ENCODE data around the gene DNAJC2. TPM values are rescaled to one million over a fixed set of nuclear protein-coding genes. Genes with fewer than 3 reads are reported as not detected.

DNAJC2 gene
- total RNA-seq, 1 experiment from 2014 or later: 71.6 TPM

DNA sequence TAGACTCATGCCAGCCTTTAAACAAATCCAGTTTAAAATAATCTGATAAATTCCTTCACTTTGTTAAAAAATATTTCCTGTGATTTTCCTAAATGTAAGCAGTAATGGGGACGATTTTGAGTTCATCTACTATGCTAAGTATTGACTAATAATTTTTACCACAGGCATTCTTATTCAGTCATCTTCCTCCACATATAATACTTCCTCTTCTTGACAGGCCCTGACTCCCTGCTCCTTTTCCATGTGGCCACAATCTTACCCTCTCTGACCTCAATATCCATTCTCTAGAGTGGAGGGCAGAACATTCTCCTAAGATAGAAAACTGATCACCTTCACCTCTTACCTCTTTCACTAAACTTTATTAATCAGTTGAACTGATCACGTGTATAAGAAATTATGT is 7.8 kb downstream of the DNAJC2 start:
- intact Hi-C loops (cut with micrococcal nuclease; ENCODE audit: unreplicated experiment): no loop called here
- Histone ChIP-seq H3K27me3 (replicated peaks; ENCODE audit: control insufficient read depth, insufficient read depth, low read length) (no peaks in the 10 kb centered on the region), H3K4me3 (ENCODE audit: low read depth, low read length) (no peak overlapping the region), H3K9me3 (no peaks in the 10 kb centered on the region), H3K36me3 (ENCODE audit: control insufficient read depth, insufficient read depth, low read length) (no peaks in the 10 kb centered on the region; the same call in none of the 2 replicates), H3K4me1 (no peaks in the 10 kb centered on the region)
- TF ChIP-seq, protein P1, sequence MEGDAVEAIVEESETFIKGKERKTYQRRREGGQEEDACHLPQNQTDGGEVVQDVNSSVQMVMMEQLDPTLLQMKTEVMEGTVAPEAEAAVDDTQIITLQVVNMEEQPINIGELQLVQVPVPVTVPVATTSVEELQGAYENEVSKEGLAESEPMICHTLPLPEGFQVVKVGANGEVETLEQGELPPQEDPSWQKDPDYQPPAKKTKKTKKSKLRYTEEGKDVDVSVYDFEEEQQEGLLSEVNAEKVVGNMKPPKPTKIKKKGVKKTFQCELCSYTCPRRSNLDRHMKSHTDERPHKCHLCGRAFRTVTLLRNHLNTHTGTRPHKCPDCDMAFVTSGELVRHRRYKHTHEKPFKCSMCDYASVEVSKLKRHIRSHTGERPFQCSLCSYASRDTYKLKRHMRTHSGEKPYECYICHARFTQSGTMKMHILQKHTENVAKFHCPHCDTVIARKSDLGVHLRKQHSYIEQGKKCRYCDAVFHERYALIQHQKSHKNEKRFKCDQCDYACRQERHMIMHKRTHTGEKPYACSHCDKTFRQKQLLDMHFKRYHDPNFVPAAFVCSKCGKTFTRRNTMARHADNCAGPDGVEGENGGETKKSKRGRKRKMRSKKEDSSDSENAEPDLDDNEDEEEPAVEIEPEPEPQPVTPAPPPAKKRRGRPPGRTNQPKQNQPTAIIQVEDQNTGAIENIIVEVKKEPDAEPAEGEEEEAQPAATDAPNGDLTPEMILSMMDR (IDR thresholded peaks at IDR 0.05; ENCODE audit: insufficient read depth in 1 of 2, low read depth in 1 of 2, low read length in 1 of 2, severe bottlenecking in 1 of 2, unreplicated experiment in 1 of 2): no peak
- peaks cover 72% of the 10 kb centered on the region for H3K36me3 Mint-ChIP-seq (ENCODE audit: insufficient read depth, unreplicated experiment)
- no peak overlapping the region for H3K4me3 Mint-ChIP-seq (ENCODE audit: unreplicated experiment)
- no peak for DNase-seq
- H3K9me3 Mint-ChIP-seq (ENCODE audit: unreplicated experiment): no peaks in the 10 kb centered on the region
- ChIA-PET CTCF (no interaction called here), POLR2A (no interaction called here)
- no peaks in the 10 kb centered on the region for H3K27me3 Mint-ChIP-seq (ENCODE audit: insufficient read depth, unreplicated experiment)
- no peaks in the 10 kb centered on the region for H3K4me1 Mint-ChIP-seq (ENCODE audit: low read depth, unreplicated experiment)
- no peak overlapping the region for H3K27ac Mint-ChIP-seq (ENCODE audit: unreplicated experiment)
- no TSS peak for BruUV-seq (replicated peaks)

DNA sequence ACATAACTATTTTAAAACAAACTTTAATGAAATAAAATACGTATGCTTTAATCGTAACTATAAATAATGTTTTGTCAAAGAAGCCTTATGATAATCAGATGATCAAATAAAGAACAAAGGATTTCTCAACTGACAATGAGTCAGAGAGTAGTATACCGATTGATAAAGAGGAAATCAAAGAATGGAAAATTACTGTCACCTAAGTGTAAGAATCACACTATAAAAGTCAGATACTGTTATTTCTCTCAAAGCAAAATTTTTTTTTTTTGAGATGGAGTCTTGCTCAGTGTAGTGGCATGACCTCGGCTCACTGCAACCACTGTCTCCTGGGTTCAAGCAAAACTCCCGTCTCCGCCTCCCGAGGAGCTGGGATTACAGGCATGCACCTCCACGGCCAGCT is 18.8 kb downstream of the DNAJC2 start:
- CTCF ChIA-PET: no interaction called here
- POLR2A ChIA-PET: no interaction called here
- Mint-ChIP-seq H3K4me1 (ENCODE audit: low read depth, unreplicated experiment) (no peaks in the 10 kb centered on the region), H3K9me3 (ENCODE audit: unreplicated experiment) (no peaks in the 10 kb centered on the region), H3K27ac (ENCODE audit: unreplicated experiment) (no peak overlapping the region), H3K36me3 (ENCODE audit: insufficient read depth, unreplicated experiment) (peaks cover 72% of the 10 kb centered on the region), H3K4me3 (ENCODE audit: unreplicated experiment) (no peak overlapping the region), H3K27me3 (ENCODE audit: insufficient read depth, unreplicated experiment) (no peaks in the 10 kb centered on the region)
- Histone ChIP-seq H3K4me3 (ENCODE audit: low read depth, low read length) (no peak overlapping the region), H3K36me3 (ENCODE audit: control insufficient read depth, insufficient read depth, low read length) (peaks cover 3% of the 10 kb centered on the region), H3K27me3 (replicated peaks; ENCODE audit: control insufficient read depth, insufficient read depth, low read length) (no peaks in the 10 kb centered on the region), H3K9me3 (no peaks in the 10 kb centered on the region), H3K4me1 (no peaks in the 10 kb centered on the region)
- TF ChIP-seq, protein P1 (IDR thresholded peaks at IDR 0.05; ENCODE audit: insufficient read depth in 1 of 2, low read depth in 1 of 2, low read length in 1 of 2, severe bottlenecking in 1 of 2, unreplicated experiment in 1 of 2): no peak
- DNase-seq: no peak
- intact Hi-C loops (cut with micrococcal nuclease; ENCODE audit: unreplicated experiment): no loop called here
- BruUV-seq (replicated peaks): no TSS peak

DNA sequence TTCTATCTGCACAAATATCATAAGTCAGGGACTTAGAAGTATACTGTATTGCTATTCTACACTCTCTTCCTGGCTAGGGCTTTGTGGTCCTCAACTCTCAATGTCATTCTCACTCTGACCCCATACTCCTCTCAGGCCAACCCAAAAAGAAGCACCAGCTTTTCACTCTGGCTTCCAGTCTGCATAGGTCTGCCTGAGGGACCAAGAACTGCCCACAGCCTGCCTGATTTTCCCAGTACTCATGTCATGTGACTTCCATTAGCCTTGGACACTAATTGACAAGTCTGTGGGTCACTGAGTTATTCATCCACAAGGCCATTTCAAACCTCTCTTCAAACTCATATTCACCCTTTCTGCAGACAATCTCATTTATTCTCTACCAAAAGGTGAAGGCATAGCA is 27.6 kb downstream of the DNAJC2 start:
- ChIA-PET POLR2A (no interaction called here), CTCF (no interaction called here)
- BruUV-seq (replicated peaks): no TSS peak
- no peaks in the 10 kb centered on the region for H3K9me3 ChIP-seq
- Mint-ChIP-seq H3K36me3 (ENCODE audit: insufficient read depth, unreplicated experiment) (peaks cover 94% of the 10 kb centered on the region), H3K4me1 (ENCODE audit: low read depth, unreplicated experiment) (no peaks in the 10 kb centered on the region), H3K4me3 (ENCODE audit: unreplicated experiment) (no peak overlapping the region), H3K27me3 (ENCODE audit: insufficient read depth, unreplicated experiment) (no peaks in the 10 kb centered on the region), H3K9me3 (ENCODE audit: unreplicated experiment) (no peaks in the 10 kb centered on the region), H3K27ac (ENCODE audit: unreplicated experiment) (no peak overlapping the region)
- H3K36me3 ChIP-seq (ENCODE audit: control insufficient read depth, insufficient read depth, low read length): peaks cover 3% of the 10 kb centered on the region; the same call in 1 of the 2 replicates
- DNase-seq: no peak
- H3K4me3 ChIP-seq (ENCODE audit: low read depth, low read length): no peak overlapping the region
- TF ChIP-seq, protein P1 (IDR thresholded peaks at IDR 0.05; ENCODE audit: insufficient read depth in 1 of 2, low read depth in 1 of 2, low read length in 1 of 2, severe bottlenecking in 1 of 2, unreplicated experiment in 1 of 2): no peak
- H3K4me1 ChIP-seq: no peaks in the 10 kb centered on the region
- H3K27me3 ChIP-seq (replicated peaks; ENCODE audit: control insufficient read depth, insufficient read depth, low read length): no peaks in the 10 kb centered on the region
- intact Hi-C loops (cut with micrococcal nuclease; ENCODE audit: unreplicated experiment): no loop called here
